NCI-H510A (cell line): ENCODE results near the gene RIPOR3.
"Not testable (repeated sequence)": the region's sequence is repeated elsewhere in the genome, so short reads cannot be mapped to it uniquely, and the experiment has no call there.

ENCODE experiments used
- DNase-seq: peaks from one replicate; lab custom pipeline; 2025; lab: John Stamatoyannopoulos, UW

RIPOR3 gene

DNA sequence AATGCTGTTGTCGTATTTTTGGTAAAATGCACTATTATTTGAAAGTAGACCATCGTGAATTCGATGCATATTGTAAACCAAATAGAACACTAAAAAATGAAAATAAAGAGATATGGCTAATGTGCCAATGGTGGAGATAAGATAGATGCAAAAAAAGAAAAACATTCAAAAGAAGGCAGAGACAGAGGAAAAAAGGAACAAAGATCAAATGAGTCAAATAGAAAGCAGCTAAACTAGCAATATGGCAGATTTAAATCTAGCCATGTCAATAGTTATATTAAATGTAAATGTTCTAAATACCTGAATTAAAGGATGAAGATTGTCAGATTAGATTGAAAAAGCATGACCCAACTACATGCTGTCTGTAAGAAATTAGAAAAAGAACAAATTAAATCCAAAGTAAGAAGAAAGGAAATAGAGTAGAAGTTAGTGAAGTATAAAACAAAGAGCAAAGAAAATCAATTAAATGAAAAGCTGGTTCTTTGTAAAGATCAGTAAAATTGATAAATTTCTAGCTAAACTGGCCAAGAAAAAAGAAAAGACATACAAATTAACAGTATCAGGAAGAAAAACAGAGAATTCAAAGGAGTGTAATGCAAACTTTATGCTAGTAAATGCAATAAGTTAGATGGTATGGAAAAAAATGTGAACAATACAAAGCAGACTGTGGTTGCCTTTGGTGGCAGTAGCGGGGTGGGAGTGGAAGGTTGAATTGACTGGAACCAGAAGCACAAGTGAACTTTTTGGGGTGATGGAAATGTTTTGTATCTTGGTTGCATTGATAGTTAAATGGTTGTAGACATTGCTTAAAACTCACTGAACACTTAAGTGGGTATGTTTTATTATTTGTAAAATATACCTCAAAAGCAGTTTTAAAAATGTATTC, 136.4 kb downstream of the RIPOR3 start:
- no peak for DNase-seq

DNA sequence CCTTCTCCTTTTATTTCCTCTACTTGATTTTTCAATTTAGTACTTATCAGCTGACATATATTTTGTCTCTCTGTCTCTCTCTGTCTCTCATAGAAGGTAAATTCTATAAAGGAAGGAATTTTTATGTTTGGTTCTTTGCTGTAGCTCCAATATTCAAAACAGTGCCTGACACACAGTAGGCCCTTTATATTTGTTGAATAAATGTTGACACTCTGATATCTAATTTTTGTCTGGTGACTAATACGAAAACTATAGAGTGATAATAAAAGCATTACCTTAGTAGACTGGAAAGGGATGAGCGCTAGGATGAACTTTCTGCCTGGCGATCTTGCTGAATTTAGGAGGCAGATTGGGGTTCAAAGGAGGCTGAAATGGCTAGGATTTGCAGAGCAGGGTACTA, 138.4 kb downstream of the RIPOR3 start:
- no peak for DNase-seq

DNA sequence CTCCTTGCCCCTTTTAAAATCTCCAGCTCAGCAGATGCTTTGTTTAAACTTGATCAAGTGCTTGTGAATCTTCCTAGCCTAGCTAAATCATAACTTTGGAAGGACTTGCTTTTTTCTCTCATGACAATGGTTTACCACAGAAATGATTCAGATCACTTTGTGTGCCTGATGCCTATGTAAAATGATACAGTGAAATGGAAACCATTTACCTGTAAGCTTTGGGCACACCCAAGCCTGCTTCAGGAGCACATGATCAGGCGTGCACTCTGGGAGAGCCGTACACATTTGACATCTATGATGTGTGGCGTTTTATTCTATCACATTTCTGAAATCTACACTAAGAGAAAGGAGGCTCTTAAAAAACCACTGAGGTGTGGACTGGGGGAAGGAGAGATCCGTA, 140.1 kb downstream of the RIPOR3 start:
- peak; percentile 64 for DNase-seq

DNA sequence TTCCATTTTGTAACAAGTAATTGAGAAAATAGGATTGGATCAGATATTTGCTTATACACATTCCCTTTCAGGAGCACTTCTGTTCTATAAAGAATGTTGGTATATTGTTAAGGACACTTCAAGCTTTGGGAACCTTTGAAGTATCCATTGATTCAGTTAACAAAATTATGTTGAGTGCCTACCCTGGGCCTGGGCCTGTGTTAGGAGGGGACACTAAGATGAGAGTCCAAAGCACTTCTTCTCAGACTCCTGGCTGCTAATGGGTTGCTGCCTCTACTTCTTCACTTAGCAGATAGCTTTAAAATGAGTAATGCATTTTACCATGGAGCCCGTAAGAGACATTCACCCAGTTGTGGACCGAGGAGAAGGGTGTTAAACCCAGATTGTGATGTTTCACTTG, 140.8 kb downstream of the RIPOR3 start:
- DNase-seq, result no peak

DNA sequence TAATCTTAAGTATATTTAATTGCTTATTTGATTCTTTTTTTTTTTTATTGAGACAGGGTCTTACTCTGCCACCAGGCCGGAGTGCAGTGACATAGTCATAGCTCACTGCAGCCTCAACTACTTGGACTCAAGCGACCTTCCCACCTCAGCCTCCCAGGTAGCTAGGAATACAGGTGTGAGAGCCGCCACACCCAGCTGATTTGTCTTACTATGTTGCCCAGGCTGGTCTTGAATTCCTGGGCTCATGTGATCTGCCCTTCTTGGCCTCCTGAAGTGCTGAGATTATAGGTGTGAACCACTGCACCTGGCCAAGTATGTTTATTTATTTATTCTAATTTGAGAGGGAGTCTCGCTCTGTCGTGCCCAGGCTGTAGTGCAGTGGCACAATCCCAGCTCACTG, 142.9 kb downstream of the RIPOR3 start:
- DNase-seq, result no peak

DNA sequence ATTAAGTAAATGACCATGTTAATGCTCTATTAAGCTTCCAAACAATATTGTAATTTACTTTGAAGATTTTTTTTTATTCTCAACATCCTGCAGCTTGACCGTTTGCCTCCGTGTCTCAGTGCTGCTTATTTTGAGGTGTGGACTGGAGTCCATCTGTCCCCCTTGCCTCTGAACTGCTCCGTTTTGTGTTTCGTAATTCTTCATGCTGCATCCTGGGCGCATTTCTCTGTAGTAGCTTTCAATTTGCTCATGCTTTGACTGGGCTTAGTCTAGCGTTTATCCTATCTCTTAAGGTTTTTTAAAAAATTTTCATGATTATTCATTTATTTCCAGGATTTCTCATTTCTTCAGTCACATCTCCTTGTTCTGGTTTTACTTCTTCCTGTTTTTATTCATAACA, 143.4 kb downstream of the RIPOR3 start:
- DNase-seq, result no peak

DNA sequence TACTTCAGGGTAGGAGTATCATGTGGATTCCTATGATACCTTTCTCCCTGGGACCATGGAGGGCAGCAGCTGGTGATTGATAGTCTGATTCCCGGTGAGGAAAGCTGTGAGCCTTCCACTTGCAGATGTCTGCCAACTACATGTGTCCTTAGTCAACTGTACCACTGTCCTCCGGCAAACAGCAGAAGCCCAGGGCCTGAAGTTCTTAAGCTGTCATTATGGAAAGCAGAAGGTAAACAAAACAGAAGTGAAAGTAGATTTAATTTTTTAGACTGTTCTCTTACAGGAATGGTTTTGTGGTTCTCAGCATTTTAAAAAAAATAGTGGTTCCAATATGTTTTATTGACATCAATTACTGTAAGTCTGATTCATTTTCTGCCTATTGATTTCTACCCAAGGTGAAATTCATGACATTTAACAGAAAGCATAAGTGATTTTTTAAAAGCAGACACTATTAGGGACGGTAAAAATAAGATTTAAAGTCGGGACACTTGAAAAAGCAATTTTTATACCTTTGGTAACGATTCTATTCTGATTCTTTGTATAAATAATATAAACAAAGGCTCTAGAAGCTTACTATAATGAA, 144.5 kb downstream of the RIPOR3 start:
- no peak for DNase-seq

DNA sequence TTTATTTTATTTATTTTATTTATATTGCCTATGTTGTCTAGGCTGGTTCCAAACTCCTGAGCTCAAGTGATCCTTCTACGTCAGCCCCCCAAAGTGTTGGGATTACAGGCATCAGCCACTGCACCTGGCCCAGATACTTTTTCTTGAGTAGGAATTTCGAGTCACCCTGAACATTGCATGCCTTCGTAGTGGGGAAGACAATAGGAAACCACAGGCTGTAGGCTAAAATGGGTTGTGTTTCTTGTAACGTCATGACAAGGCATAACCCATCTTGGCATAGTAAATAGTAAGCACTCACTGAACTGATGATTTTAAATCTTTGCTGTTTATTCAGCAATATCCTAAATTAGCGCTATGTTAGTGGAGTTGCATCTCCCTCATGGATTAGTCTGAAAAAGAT, 146.2 kb downstream of the RIPOR3 start:
- DNase-seq, result no peak

DNA sequence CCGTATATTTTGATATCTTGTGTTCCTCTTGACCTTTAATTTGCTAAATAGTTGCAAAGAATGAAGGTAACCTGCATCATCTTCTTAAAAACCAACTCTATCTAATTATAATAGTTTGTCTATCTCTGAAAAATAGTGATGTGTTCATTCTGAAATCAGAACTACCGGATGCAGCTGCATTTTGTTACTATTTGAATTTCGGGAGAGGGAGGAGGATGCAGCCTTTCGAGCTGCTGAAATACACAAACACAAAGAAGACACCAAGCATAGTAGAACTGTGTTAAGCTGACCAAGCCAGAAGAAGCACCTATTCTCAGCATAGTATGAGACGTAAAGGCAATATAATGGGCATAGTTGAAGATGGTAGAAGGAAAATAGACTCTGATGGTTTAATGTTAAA, 148.0 kb downstream of the RIPOR3 start:
- DNase-seq, result no peak

DNA sequence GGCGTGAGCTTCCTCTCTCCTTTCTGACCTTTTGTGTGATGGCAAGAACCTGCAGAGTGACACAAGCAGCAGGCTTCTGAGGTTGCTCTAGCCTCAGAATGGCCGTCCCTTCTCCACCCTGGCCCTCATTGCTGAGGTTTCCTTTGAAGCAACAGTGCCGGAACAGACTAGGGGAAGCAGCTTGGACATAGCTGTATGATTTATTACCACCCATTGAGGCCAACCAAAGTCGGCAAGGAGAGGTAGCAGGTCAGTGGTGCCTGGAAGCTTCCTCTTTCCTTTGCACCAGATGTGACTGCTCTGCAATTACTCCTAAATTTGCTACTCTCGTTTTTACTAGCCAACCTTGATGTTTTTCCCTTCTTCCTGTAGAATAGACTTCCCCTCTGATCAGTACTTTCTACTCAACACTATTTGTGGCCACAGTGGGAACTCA, 149.7 kb downstream of the RIPOR3 start:
- DNase-seq, result no peak

DNA sequence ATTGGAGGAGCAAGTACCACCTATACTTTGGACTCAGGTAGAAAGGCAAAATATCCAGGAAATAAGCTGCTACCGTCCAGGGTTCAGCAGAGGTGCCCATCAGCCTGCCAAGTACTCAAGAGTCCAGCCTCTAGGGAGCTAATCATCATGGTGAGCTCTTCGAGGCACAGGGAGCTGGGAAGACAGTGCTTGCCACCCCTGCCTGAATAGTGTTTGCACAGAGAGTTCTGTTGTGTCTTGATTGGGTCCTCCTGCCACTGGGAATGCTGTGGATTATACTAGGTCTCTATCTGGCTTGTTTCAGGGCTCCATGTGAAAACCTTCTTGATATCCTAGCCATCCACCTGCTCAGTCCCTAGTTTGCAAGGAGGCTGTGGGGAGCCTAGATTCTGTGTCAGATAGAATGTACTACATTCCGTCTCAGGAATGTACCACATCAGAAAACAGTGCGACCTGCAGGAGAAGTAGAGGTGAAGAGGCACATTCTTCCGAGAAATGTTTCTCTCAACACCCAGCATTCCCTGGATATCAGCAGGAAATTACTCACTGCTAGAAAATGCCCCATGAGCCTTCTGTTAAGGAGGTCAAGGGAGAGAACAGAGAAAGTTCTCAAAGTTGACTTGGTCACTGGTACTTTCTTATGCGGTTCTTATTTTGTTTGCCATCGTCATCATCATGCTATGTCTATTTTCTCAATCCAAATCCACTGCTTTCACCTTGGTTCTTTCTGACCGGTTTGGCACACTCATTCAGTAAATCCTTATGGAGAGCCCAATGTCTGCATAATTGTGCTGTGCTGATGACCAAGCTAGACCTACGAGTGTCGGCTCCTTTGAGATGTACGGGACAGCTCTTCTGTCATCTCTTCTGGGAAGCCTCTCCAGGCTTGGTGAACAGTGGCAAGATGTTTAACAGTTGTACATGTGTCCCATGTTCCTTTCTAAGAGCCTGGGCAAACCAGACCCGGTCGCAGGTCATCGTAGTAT, 150.4 kb downstream of the RIPOR3 start:
- DNase-seq, result no peak

DNA sequence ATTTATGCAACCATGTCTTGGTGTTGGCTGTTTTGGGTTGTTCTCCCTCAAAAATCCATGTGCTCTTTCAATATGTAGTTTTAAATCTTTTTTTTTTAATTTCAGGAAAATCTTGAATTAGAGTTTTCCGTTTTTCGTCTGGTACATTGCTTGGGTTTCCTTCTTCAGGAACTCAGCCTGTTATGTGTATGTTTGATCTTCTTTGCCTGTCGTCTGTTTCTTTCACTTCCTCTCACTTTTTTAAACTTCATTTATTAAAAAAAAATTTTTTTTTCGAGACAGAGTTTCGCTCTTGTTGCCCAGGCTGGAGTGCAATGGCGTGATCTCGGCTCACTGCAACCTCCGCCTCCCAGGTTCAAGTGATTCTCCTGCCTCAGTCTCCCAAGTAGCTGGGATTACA, 151.5 kb downstream of the RIPOR3 start:
- not testable (repeated sequence) for DNase-seq

DNA sequence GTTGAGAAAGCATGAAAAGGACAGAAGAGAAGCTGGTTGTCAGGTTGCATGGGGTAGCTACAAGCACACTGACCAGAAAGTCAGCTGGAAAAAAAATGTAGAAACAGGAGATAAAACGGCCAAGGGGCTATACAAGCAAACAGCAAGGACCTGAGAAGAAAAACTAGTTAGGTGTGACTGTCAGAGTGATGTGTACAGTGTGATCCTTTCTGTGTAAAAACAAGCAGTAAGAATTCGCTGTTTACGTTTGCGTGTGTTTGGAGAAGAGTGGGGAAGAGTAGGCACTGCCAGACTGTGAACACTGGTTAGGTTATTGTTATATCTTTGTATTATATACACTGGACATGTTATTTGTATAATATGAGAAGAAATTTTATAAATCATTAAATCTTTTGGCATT, 153.1 kb downstream of the RIPOR3 start:
- no peak for DNase-seq

DNA sequence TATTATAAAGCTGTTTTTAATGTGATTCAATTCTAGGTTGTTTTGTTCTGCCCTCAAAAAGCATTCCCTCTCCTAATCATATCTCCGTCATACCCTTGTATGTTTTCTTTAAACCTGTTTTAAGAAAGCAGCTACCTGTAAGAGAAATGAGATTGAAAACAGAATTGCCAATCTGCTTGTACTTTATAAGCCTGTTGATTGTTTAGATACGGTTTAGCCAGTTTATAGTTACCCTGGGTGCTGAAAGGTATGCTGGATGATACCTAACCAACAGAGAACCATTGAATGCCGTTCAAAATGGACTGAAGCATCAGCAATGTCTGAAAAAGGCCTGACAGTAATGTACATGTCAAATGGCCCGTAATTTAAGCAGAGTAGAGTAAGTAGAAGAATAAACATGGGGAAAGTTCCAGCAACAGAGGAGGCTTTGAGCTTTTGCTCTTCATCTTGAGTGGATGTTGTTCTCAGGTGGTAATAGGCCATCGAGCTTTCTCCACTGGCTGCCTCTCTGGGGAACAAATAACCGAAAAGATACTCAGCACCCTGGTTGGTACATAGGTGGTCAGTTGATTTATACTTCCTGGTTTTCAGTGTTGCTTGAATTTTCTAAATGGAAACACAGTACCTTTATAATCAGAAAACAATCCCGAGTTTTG, 153.7 kb downstream of the RIPOR3 start:
- DNase-seq, result no peak

DNA sequence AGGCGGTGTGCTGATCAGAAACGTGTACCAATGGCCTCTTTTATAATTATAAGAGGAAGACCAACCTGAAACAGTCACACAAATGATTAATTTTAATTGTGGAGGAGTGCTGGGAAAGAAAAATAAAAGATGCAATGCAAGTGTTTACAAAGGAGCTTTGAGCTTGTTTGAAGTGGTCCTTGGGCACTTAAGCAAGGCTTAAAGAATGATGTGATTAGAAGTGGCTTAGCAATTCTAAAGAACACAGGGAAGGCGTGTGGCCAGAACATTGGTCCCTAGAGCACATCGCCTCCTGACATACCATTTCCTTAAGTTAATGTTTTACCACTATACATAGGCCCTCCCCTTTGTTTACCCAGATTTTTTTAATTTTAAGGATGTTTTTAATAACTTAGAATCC, 155.0 kb downstream of the RIPOR3 start:
- DNase-seq, result no peak
